HL-60 (cell line): Measurements from ENCODE around the gene EXOC6B.

Experiments
- GABPA ChIP-seq: IDR thresholded peaks from 2 replicates; pipeline ENCODE4 v1.6.1; 2012; ENCODE audit warnings: low read depth
- POLR2AphosphoS5 ChIP-seq: IDR thresholded peaks from 2 replicates; pipeline ENCODE4 v1.6.1; 2012; ENCODE audit warnings: low read depth
- TF ChIP-seq, protein P1 (sequence below): IDR thresholded peaks from one replicate; pipeline ENCODE4 v1.5.1; 2011; ENCODE audit warnings: low read length, control low read depth, inconsistent platforms; ENCODE audit not compliant: insufficient read depth

DNA sequence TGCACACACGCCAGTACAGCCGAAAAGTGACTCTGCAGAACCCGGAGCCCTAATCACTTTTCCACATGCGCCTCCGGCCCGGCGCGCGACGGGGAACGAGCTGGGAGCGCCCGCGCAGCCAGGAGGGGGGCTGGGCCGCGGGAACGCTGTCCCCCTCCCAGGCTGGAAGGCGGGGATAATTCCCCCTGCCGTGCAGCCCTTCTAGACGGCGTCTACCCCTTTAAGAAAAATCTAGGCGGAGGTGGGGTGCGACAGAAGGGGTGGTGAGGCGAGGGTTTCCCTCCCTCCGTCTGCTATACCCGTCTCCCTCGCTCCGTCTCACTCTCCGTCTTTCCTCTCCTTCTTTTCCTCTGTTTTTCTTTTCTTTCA, 680.6 kb downstream of the EXOC6B start:
- TF ChIP-seq, protein P1, sequence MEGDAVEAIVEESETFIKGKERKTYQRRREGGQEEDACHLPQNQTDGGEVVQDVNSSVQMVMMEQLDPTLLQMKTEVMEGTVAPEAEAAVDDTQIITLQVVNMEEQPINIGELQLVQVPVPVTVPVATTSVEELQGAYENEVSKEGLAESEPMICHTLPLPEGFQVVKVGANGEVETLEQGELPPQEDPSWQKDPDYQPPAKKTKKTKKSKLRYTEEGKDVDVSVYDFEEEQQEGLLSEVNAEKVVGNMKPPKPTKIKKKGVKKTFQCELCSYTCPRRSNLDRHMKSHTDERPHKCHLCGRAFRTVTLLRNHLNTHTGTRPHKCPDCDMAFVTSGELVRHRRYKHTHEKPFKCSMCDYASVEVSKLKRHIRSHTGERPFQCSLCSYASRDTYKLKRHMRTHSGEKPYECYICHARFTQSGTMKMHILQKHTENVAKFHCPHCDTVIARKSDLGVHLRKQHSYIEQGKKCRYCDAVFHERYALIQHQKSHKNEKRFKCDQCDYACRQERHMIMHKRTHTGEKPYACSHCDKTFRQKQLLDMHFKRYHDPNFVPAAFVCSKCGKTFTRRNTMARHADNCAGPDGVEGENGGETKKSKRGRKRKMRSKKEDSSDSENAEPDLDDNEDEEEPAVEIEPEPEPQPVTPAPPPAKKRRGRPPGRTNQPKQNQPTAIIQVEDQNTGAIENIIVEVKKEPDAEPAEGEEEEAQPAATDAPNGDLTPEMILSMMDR = no peak
- no peak for TF ChIP-seq GABPA
- no peak for TF ChIP-seq POLR2AphosphoS5
